Epithelial cell of proximal tubule (primary cell): ENCODE results near the gene ETFA. TPM values are rescaled to one million over a fixed set of nuclear protein-coding genes. Genes with fewer than 3 reads are reported as not detected.

ENCODE experiments used
- DNase-seq: peaks from one replicate; pipeline ENCODE4 v3.0.0-alpha.2; 2011; ENCODE audit warnings: low read depth
- H3K4me3 ChIP-seq: 2 replicates; pipeline ENCODE4 v1.5.1; 2011; ENCODE audit warnings: low read depth, mild to moderate bottlenecking, low read length
- CTCF ChIP-seq: conservative IDR thresholded peaks from 2 replicates; pipeline ENCODE4 v1.5.1; 2012; ENCODE audit warnings: low read depth, mild to moderate bottlenecking, low read length
- total RNA-seq: library from RNA; depleted of rRNA; stranded (reverse); fragments of >200 nt; gene quantifications from 2 replicates; pipeline ENCODE4 v1.2.3, GENCODE V29; 2015

ETFA gene
- total RNA-seq, 1 donor from 2014 or later, result 117 TPM

DNA sequence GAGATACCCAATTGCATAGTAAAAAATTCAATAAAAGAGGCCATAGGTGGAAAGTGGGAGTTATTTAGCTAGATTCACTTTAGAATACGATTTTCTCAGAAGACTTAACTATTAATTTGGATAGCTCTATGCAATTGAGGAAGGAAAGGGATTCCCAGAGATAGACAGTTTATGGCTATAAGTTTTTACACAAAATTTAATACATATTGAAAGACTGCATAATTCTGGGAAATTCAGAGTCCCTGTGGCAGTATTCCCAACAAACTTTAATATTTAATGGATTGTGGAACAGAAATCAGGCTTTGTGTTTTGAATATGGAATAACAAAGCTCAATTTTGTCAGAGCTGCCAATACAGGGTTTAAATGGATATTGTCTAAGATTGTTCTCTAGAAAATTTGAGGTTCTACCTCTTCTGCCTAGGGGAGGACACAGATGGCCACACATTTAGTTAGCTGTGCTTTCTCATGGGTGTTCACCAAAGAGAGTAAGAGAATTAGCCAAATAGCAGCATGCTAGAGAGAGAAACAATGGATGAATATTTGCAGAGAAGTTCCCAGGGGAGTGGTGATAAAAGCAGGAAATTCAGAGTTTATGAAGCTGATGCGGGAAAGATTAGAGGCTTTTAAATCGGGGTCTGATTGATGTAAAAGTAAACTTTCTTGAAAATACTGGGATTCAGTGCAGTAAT lies 33.8 kb upstream of the ETFA start:
- TF ChIP-seq CTCF, result no peak
- no peak overlapping the region for H3K4me3 ChIP-seq
- DNase-seq, result no peak

DNA sequence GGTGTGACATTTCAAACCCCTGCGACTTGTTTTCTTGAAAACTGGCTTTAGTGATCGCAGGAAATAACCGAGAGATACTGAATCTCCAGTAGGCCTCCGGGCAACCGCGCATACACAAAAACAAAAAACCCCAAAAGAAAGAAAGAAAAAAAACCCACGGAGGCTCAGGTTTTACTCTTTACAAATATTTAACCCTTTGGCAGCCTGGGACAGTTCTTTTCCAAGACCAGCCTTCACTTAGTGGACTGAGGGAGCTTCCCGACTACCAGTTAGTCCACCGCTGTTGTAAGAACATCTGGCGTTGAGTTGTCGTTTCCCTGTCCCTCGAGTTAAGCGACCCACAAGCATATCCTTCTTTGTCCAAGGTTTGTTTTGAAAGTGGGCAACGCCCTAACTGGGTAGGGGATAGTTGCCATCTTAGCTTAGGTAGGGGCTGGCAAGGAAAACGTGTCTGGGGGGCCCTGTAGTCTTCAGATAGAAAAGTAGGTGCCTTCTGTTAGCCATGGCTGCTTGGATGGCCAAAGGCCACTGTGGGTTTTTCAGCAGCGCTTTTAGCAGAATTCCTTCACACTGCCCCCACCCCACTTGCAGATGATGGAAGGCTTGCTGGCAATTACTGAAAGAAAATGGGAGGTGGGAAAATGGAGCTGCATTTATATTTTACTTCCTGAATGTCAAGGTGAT lies 32.2 kb upstream of the ETFA start:
- no peak overlapping the region for H3K4me3 ChIP-seq
- no peak for DNase-seq
- no peak for TF ChIP-seq CTCF

DNA sequence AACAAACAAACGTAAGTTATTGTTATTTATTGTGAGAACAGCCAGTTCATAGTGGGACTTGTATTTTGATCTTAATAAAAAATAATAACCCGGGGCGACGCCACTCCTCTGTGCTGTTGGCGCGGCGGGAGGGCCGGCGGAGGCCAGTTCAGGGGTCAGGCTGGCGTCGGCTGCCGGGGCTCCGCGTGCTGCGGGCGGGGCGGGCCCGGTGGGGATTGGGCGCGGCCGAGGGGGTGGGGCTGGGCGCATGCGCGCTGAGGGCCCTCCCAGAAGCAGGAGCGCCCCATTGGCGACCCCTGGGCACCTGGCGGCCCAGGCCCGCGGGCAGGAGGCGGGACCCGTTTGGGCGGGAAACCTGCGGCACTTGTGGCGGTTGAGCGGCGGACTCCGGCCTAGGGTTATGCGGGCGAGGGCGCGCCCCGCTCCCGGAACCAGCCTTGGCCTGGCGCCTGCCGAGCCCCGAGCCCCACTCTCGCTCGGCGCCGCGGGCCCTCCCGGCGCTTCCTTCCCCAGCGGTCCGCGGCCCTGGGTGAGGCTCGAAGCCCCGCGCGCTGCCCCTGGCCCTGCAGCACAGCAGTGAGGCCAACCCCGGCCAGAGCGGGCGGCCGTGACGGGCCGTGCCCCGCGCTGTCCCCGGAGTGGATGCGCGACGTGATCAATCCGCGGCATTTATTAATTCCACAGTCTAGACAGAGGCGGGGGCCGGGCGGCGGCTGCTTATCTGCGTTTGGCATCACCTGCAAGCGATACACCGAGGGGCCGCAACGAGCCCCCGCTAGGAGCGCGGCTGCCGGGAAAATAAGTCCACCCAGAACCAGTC lies 31.3 kb upstream of the ETFA start:
- no peak overlapping the region for H3K4me3 ChIP-seq
- no peak for DNase-seq
- no peak for TF ChIP-seq CTCF

GRCh38 chr15:76342058-76342381 lies 30.8 kb upstream of the ETFA start:
- no peak for TF ChIP-seq CTCF
- H3K4me3 ChIP-seq, result no peak overlapping the region
- no peak for DNase-seq

DNA sequence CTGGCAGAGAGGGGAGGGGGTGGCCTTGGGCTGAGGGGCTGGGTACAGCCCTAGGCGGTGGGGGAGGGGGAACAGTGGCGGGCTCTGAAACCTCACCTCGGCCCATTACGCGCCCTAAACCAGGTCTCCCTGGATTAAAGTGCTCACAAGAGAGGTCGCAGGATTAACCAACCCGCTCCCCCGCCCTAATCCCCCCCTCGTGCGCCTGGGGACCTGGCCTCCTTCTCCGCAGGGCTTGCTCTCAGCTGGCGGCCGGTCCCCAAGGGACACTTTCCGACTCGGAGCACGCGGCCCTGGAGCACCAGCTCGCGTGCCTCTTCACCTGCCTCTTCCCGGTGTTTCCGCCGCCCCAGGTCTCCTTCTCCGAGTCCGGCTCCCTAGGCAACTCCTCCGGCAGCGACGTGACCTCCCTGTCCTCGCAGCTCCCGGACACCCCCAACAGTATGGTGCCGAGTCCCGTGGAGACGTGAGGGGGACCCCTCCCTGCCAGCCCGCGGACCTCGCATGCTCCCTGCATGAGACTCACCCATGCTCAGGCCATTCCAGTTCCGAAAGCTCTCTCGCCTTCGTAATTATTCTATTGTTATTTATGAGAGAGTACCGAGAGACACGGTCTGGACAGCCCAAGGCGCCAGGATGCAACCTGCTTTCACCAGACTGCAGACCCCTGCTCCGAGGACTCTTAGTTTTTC lies 30.2 kb upstream of the ETFA start:
- TF ChIP-seq CTCF, result no peak
- H3K4me3 ChIP-seq, result peak overlapping the region; percentile 6
- no peak for DNase-seq

DNA sequence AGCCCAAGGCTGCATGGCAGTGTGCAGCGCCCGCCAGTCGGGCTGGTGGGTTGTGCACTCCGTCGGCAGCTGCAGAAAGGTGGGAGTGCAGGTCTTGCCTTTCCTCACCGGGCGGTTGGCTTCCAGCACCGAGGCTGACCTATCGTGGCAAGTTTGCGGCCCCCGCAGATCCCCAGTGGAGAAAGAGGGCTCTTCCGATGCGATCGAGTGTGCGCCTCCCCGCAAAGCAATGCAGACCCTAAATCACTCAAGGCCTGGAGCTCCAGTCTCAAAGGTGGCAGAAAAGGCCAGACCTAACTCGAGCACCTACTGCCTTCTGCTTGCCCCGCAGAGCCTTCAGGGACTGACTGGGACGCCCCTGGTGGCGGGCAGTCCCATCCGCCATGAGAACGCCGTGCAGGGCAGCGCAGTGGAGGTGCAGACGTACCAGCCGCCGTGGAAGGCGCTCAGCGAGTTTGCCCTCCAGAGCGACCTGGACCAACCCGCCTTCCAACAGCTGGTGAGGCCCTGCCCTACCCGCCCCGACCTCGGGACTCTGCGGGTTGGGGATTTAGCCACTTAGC lies 29.6 kb upstream of the ETFA start:
- no peak for DNase-seq
- TF ChIP-seq CTCF, result peak; percentile 23
- peak overlapping the region; percentile 28 for H3K4me3 ChIP-seq
